ENCODE results near the gene EIF5B. TPM values are rescaled to one million over a fixed set of nuclear protein-coding genes. Genes with fewer than 3 reads are reported as not detected.

Gene EIF5B
- total RNA-seq, 1 experiment from 2014 or later, result 58.1 TPM

DNA sequence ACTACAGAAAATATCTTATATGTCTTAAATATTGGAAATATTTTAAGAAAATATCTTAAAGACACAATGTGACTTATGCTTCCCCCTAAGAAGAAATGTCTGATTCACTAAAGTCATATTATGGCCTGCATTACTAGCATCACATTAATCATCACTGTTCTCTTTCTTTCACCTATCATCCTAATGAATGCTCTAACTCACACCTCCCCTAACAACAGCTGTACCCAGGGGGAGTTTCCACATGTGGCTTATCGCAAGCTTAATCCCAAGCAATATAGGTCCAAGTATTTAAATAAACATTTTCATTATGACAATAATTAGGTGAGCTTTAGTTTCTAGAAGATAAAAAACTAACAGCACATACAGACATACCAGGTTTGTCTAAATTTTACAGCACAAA, 113.0 kb downstream of the EIF5B start:
- no peak for DNase-seq
- Histone ChIP-seq H2BK5ac (ENCODE audit: insufficient read length, low read length) (no peak overlapping the region), H4K20me1 (ENCODE audit: control insufficient read depth, insufficient read depth, insufficient read length) (no peaks in the 10 kb centered on the region), H2BK20ac (ENCODE audit: low read depth, low read length, poor library complexity, severe bottlenecking) (no peak overlapping the region), H4K91ac (ENCODE audit: insufficient read length, low read depth, low read length) (no peak overlapping the region), H3K14ac (ENCODE audit: insufficient read depth, low read length) (no peak overlapping the region), H3K23ac (ENCODE audit: insufficient read length, low read depth, low read length) (no peak overlapping the region), H3K9me3 (ENCODE audit: control insufficient read depth, low read depth, low read length) (no peaks in the 10 kb centered on the region), H4K5ac (ENCODE audit: insufficient read length, low read depth, low read length) (no peak overlapping the region), H3K79me1 (ENCODE audit: insufficient read depth, low read depth, low read length, poor library complexity, severe bottlenecking) (no peaks in the 10 kb centered on the region), H3K23me2 (ENCODE audit: insufficient read length, low read depth, low read length, poor library complexity, severe bottlenecking) (no peaks in the 10 kb centered on the region), H3K9ac (ENCODE audit: extremely low read depth, insufficient read length, low read length) (no peak overlapping the region), H2AFZ (ENCODE audit: low read length) (no peak overlapping the region), H2BK120ac (ENCODE audit: low read depth, low read length, poor library complexity, severe bottlenecking) (no peak overlapping the region), H3K18ac (ENCODE audit: insufficient read length, low read depth, low read length) (no peak overlapping the region), H3K27ac (ENCODE audit: insufficient read length, low read depth, low read length) (no peak overlapping the region), H3K4me2 (ENCODE audit: insufficient read depth, insufficient read length, low read length) (no peak overlapping the region), H4K8ac (replicated peaks; ENCODE audit: insufficient read length, low read depth, low read length) (no peak overlapping the region), H3K56ac (ENCODE audit: insufficient read length, low read depth, low read length) (no peak overlapping the region), H2AK5ac (ENCODE audit: insufficient read length, low read length) (no peak overlapping the region), H3K79me2 (ENCODE audit: insufficient read depth, low read length) (no peaks in the 10 kb centered on the region), H3K4ac (ENCODE audit: low read depth, low read length) (no peak overlapping the region), H2BK12ac (ENCODE audit: insufficient read length, low read depth, low read length) (no peak overlapping the region), H3K4me1 (ENCODE audit: insufficient read depth, low read length) (no peaks in the 10 kb centered on the region), H3K27me3 (ENCODE audit: insufficient read depth, low read length) (no peaks in the 10 kb centered on the region), H2BK15ac (ENCODE audit: low read depth, low read length) (no peak overlapping the region), H3T11ph (ENCODE audit: low read length) (no peak overlapping the region)
- Mint-ChIP-seq H3K9me3 (no peaks in the 10 kb centered on the region), H3K4me1 (peaks cover 0 to 3% of the 10 kb centered on the region in 2 experiments; a peak in 1 of 4 replicates), H3K4me3 (no peak overlapping the region), H3K27ac (no peak overlapping the region), H3K36me3 (ENCODE audit: insufficient read depth in 1 of 3, low read depth in 3 of 3) (peaks cover 11 to 55% (median 45%) of the 10 kb centered on the region in 3 experiments; a peak in 6 of 7 replicates), H3K27me3 (ENCODE audit: low read depth) (no peaks in the 10 kb centered on the region)
- WGBS (ENCODE audit: extremely low coverage, insufficient read length, low lambda C conversion rate), result no CpG with 5 or more reads among the region's 1 CpG
- TF ChIP-seq, protein P1, sequence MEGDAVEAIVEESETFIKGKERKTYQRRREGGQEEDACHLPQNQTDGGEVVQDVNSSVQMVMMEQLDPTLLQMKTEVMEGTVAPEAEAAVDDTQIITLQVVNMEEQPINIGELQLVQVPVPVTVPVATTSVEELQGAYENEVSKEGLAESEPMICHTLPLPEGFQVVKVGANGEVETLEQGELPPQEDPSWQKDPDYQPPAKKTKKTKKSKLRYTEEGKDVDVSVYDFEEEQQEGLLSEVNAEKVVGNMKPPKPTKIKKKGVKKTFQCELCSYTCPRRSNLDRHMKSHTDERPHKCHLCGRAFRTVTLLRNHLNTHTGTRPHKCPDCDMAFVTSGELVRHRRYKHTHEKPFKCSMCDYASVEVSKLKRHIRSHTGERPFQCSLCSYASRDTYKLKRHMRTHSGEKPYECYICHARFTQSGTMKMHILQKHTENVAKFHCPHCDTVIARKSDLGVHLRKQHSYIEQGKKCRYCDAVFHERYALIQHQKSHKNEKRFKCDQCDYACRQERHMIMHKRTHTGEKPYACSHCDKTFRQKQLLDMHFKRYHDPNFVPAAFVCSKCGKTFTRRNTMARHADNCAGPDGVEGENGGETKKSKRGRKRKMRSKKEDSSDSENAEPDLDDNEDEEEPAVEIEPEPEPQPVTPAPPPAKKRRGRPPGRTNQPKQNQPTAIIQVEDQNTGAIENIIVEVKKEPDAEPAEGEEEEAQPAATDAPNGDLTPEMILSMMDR (conservative IDR thresholded peaks at IDR 0.05), result no peak

Other genes with a start within 250 kb of the EIF5B start
- 5.6 and 6.2 TPM in 2 replicates for gene C2orf15, start 195.7 kb upstream of the EIF5B start, total RNA-seq (2021)
- gene TSGA10, start 182.4 kb upstream of the EIF5B start, total RNA-seq (2021), result 6.1 and 6.3 TPM in 2 replicates
- gene LIPT1, start 182.4 kb upstream of the EIF5B start, total RNA-seq (2021), result 6.4 and 8.9 TPM in 2 replicates
- gene MITD1, start 156.3 kb upstream of the EIF5B start, total RNA-seq (2021), result 35.2 and 39.4 TPM in 2 replicates
- 50.8 and 51.4 TPM in 2 replicates for gene MRPL30, start 156.2 kb upstream of the EIF5B start, total RNA-seq (2021)
- gene LYG2, start 81.7 kb upstream of the EIF5B start, total RNA-seq (2021), result 0.29 TPM in 1 of 2 replicates, not detected in the other
- gene LYG1, start 36.2 kb upstream of the EIF5B start, total RNA-seq (2021), result 0.31 and 0.37 TPM in 2 replicates
- gene TXNDC9, start 1.1 kb upstream of the EIF5B start, total RNA-seq (2021), result 35.3 and 37.7 TPM in 2 replicates
- gene REV1, start 152.6 kb downstream of the EIF5B start, total RNA-seq (2021), result 41.6 and 43.1 TPM in 2 replicates